Naive thymus-derived CD4-positive, alpha-beta T cell (primary cell): Measurements from ENCODE around the gene UBL7. TPM values are rescaled to one million over a fixed set of nuclear protein-coding genes. Genes with fewer than 3 reads are reported as not detected.
"Not testable (repeated sequence)": the region's sequence is repeated elsewhere in the genome, so short reads cannot be mapped to it uniquely, and the experiment has no call there.

Experiments
- ATAC-seq: fragments of 150-1000 bp; cut with Tn5 transposase; 2 replicates; pipeline ENCODE4 v1.10.0; 2021; ENCODE audit warnings: mild to moderate bottlenecking, moderate library complexity
- CTCF ChIA-PET: fragments of 350-600 bp; sonication (Branson Sonifier 250); formaldehyde crosslinking; loops from one replicate; lab custom pipeline; 2021; ENCODE audit warnings: antibody characterized with exemption; lab: Charles Lee
- POLR2A ChIA-PET: fragments of 350-600 bp; sonication (Branson Sonifier 250); formaldehyde crosslinking; loops from one replicate; lab custom pipeline; 2021; ENCODE audit warnings: antibody characterized with exemption, inconsistent platforms; lab: Charles Lee
- DNase-seq, 9 donors: peaks; one replicate each; pipeline versions ENCODE4 v3.0.0 to v3.0.0-alpha.2; 2020 to 2022; ENCODE audit warnings: mixed read lengths in 1 of 9
- H3K27ac ChIP-seq: one replicate; pipeline ENCODE4 v1.7.0; 2013; ENCODE audit warnings: mild to moderate bottlenecking, low read depth, low read length, moderate library complexity
- H3K27me3 ChIP-seq, 2 donors: one replicate each; pipeline ENCODE4 v1.7.0; 2013; ENCODE audit warnings: low read length in 2 of 2, mild to moderate bottlenecking in 2 of 2, moderate library complexity in 2 of 2; ENCODE audit not compliant: control insufficient read depth in 2 of 2, insufficient read depth in 2 of 2
- H3K36me3 ChIP-seq, 3 experiments: 1 replicate in 2 of 3; 2 replicates in 1 of 3; pipeline ENCODE4 v1.7.0; 2013; ENCODE audit warnings: low read length in 3 of 3, mild to moderate bottlenecking in 3 of 3, moderate library complexity in 1 of 3; ENCODE audit not compliant: insufficient read depth in 3 of 3, control insufficient read depth in 2 of 3
- H3K4me1 ChIP-seq, 2 donors: one replicate each; pipeline ENCODE4 v1.7.0; 2013; ENCODE audit warnings: low read length in 2 of 2, mild to moderate bottlenecking in 2 of 2, moderate library complexity in 1 of 2; ENCODE audit not compliant: control insufficient read depth in 2 of 2, insufficient read depth in 2 of 2
- H3K4me3 ChIP-seq: 2 replicates; pipeline ENCODE4 v1.7.0; 2013; ENCODE audit warnings: mild to moderate bottlenecking, low read length
- H3K9me3 ChIP-seq, 3 experiments: 1 replicate in 2 of 3; 2 replicates in 1 of 3; pipeline ENCODE4 v1.7.0; 2013; ENCODE audit warnings: low read length in 3 of 3; ENCODE audit not compliant: control insufficient read depth in 2 of 3
- H3K27ac Mint-ChIP-seq, 9 donors: one replicate each; pipeline ENCODE4 v1.8.0; 2020 to 2022; ENCODE audit warnings: mixed read lengths in 9 of 9, mild to moderate bottlenecking in 8 of 9, moderate library complexity in 5 of 9, inconsistent platforms in 2 of 9
- H3K27me3 Mint-ChIP-seq, 5 donors: one replicate each; pipeline ENCODE4 v1.8.0; 2021 to 2022; ENCODE audit warnings: mixed read lengths in 5 of 5, mild to moderate bottlenecking in 1 of 5
- H3K36me3 Mint-ChIP-seq, 5 donors: one replicate each; pipeline ENCODE4 v1.8.0; 2020 to 2022; ENCODE audit warnings: mixed read lengths in 5 of 5, mild to moderate bottlenecking in 3 of 5, inconsistent platforms in 1 of 5
- H3K4me1 Mint-ChIP-seq, 7 donors: one replicate each; pipeline ENCODE4 v1.8.0; 2020 to 2022; ENCODE audit warnings: mixed read lengths in 7 of 7, mild to moderate bottlenecking in 3 of 7, inconsistent platforms in 1 of 7
- H3K4me3 Mint-ChIP-seq, 10 donors: one replicate each; pipeline ENCODE4 v1.8.0; 2020 to 2022; ENCODE audit warnings: mild to moderate bottlenecking in 10 of 10, mixed read lengths in 10 of 10, moderate library complexity in 6 of 10, inconsistent platforms in 2 of 10
- H3K9me3 Mint-ChIP-seq, 11 donors: one replicate each; pipeline ENCODE4 v1.8.0; 2020 to 2022; ENCODE audit warnings: mixed read lengths in 11 of 11, mild to moderate bottlenecking in 4 of 11, inconsistent platforms in 1 of 11, moderate library complexity in 1 of 11
- intact Hi-C, 2 donors: fragments of 100-400 bp; cut with micrococcal nuclease; formaldehyde crosslinking; loops; one replicate each; pipeline ENCODE4 v1.15.1; 2023
- polyA plus RNA-seq, 2 donors: library from polyadenylated mRNA; unstranded; fragments of 300-500 nt; fragmentation: Illumina TruSeq; gene quantifications; one replicate each; pipeline ENCODE4 v1.2.3, GENCODE V29; 2021
- total RNA-seq, 6 experiments: library from RNA in 5 of 6; stranded (reverse) in 5 of 6; gene quantifications; 1 replicate in 5 of 6; 2 replicates in 1 of 6; pipeline ENCODE4 v1.2.3 and lab custom pipeline; 2021 to 2026

The UBL7 gene
- total and polyA plus RNA-seq, 7 experiments from 2014 or later, result 20.2 to 127 (median 44.0) TPM

DNA sequence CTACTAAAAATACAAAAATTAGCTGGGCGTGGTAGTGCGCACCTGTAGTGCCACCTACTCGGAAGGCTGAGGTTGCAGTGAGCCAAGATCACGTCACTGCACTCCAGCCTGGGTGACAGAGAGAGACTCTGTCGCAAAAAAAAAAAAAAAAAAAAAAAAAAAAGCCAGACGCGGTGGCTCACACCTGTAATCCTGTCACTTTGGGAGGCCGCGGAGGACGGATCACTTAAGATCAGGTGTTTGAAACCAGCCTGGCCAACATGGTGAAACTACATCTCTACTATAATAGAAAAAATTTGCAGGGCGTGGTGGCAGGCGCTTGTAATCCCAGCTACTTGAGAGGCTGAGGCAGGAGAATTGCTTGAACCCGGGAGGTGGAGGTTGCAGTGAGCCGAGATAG lies 1.2 kb downstream of the UBL7 start:
- H3K4me3 ChIP-seq, H3K27me3 ChIP-seq, H3K9me3 Mint-ChIP-seq, H3K27me3 Mint-ChIP-seq, H3K9me3 ChIP-seq, CTCF ChIA-PET, ATAC-seq, DNase-seq: not testable (repeated sequence)
- H3K4me3 Mint-ChIP-seq, result peak overlapping the region in 7 of 10 donors; percentile 89 to 98 (median 92)
- POLR2A ChIA-PET, result interaction anchor here (0.8 to 1.6 kb wide), 2 partner anchors 57 to 85 kb away, joined by 3 to 8 read pairs; no protein-coding TSS in a partner anchor
- intact Hi-C loops, result loop anchor here (2.0 to 10.0 kb wide), 5 partner anchors 21 to 993 kb away; partner anchors contain the start of genes SIN3A (in 2 of the 2) and RPP25 (in 1 of the 2)
- peak overlapping the region in 4 of 9 donors; percentile 79 to 94 (median 90) for H3K27ac Mint-ChIP-seq
- Histone ChIP-seq H3K27ac (peak overlapping the region; percentile 86), H3K4me1 (peaks cover 8 to 15% of the 10 kb centered on the region in 2 donors), H3K36me3 (peaks cover 0 to 32% (median 2%) of the 10 kb centered on the region in 3 experiments)
- peaks cover 25 to 57% (median 55%) of the 10 kb centered on the region in 7 donors for H3K4me1 Mint-ChIP-seq
- peaks cover 4 to 41% (median 22%) of the 10 kb centered on the region in 5 donors for H3K36me3 Mint-ChIP-seq

DNA sequence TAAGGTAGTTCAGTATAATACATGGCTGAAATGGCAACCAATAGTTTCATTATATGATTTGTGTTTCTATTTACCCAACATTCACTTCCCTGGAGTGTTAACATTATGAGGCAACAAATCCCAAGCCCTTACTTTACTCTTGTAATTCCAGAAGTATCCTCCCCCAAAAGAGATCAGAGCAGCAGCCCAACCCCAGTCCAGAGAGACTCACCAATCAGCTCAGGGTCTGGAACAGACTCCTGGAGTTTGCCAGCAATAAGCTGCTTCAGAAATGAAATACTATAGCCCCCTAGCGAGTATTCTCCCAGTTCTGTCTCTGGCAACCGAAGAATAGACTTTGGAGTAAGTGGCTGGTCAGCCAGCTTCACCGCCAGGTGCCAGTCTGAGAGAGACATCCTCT lies 2.5 kb downstream of the UBL7 start:
- H3K36me3 Mint-ChIP-seq, result peaks cover 4 to 45% (median 18%) of the 10 kb centered on the region in 5 donors
- H3K27ac ChIP-seq, result no peak overlapping the region
- intact Hi-C loops, result no loop called here
- peaks cover 8 to 15% of the 10 kb centered on the region in 2 donors for H3K4me1 ChIP-seq
- H3K9me3 ChIP-seq, result no peaks in the 10 kb centered on the region
- no peak for ATAC-seq
- H3K27ac Mint-ChIP-seq, result peak overlapping the region in 4 of 9 donors; percentile 11 to 56 (median 28)
- H3K4me3 Mint-ChIP-seq, result peak overlapping the region in 2 of 10 donors; percentile 2 to 32
- no peaks in the 10 kb centered on the region for H3K27me3 ChIP-seq
- peaks cover 21 to 59% (median 45%) of the 10 kb centered on the region in 7 donors for H3K4me1 Mint-ChIP-seq
- no peak for DNase-seq
- peaks cover 0 to 44% (median 8%) of the 10 kb centered on the region in 3 experiments for H3K36me3 ChIP-seq
- no peaks in the 10 kb centered on the region for H3K27me3 Mint-ChIP-seq
- ChIA-PET POLR2A (interaction anchor here (0.6 to 1.1 kb wide), 2 partner anchors 56 to 1384 kb away, joined by 3 read pairs; no protein-coding TSS in a partner anchor), CTCF (no interaction called here)
- H3K9me3 Mint-ChIP-seq, result no peaks in the 10 kb centered on the region
- no peak overlapping the region for H3K4me3 ChIP-seq

DNA sequence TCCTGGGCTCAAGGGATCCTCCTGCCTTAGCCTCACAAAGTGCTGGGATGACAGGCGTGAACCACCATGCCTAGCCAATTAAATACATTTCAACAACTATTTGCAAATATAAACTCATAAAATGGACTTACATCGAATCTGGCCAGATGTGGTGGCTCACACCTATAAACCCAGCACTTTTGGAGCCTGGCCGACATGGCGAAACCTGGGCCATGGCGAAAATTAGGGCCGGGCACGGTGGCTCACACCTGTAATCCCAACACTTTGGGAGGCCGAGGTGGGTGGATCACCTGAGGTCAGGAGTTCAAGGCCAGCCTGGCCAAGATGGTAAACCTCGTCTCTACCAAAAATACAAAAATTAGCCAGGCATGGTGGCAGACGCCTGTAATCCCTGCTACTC lies 3.9 kb downstream of the UBL7 start:
- H3K9me3 Mint-ChIP-seq, ATAC-seq, H3K4me3 Mint-ChIP-seq, H3K27me3 ChIP-seq, intact Hi-C loops, H3K27me3 Mint-ChIP-seq, DNase-seq, H3K4me3 ChIP-seq, H3K9me3 ChIP-seq, H3K27ac ChIP-seq, POLR2A ChIA-PET, H3K27ac Mint-ChIP-seq: not testable (repeated sequence)
- H3K4me1 ChIP-seq, result peaks cover 8 to 14% of the 10 kb centered on the region in 2 donors
- Mint-ChIP-seq H3K36me3 (peaks cover 4 to 47% (median 22%) of the 10 kb centered on the region in 5 donors), H3K4me1 (peaks cover 16 to 51% (median 30%) of the 10 kb centered on the region in 7 donors)
- H3K36me3 ChIP-seq, result peaks cover 0 to 59% (median 8%) of the 10 kb centered on the region in 3 experiments
- CTCF ChIA-PET, result interaction anchor here (0.5 kb wide), 1 partner anchor 455 kb away, joined by 3 read pairs; no protein-coding TSS in a partner anchor

DNA sequence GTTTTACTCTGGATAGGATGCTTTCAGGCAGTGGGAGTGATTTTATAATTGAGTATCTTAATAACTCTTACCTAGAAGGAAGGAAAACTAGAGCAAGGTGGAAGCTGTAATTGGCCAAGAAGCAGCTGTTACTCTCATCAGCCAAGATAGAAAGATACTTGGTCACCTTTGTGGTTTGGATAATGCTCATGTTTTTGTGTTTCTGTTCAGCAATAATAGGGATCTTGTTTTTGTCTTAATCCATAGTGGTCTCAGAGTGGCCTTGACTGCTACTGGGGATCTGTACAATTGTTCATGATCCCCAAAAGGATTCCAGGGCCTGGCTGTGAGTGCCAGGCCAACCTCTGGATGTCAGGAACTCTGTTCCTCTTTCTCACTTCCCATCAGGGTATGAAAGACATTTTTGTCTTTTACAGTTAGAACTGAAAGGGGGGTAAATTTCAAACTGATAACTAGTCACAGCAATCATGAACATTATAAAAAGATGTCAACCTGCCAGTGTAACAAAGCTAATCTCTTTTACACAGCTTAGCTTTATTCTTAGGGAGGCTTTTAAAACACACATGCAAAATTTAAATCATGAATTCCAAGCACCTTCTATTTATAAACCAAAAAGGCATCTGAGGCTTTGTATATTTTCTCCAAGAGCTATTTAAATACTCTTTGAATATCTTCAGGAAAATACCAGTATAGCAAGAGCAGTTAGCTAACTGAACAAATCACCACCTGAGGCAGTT lies 6.0 kb downstream of the UBL7 start:
- ChIA-PET POLR2A (no interaction called here), CTCF (interaction anchor here (0.6 kb wide), 1 partner anchor 34 kb away, joined by 3 read pairs; no protein-coding TSS in a partner anchor)
- Histone ChIP-seq H3K4me1 (peaks cover under 1 to 2% of the 10 kb centered on the region in 2 donors), H3K36me3 (peaks cover 5 to 73% (median 16%) of the 10 kb centered on the region in 3 experiments), H3K27ac (no peak overlapping the region), H3K9me3 (no peaks in the 10 kb centered on the region), H3K27me3 (no peaks in the 10 kb centered on the region), H3K4me3 (no peak overlapping the region)
- H3K36me3 Mint-ChIP-seq, result peaks cover 13 to 67% (median 34%) of the 10 kb centered on the region in 5 donors
- H3K27ac Mint-ChIP-seq, result no peak overlapping the region
- ATAC-seq (no peak), DNase-seq (no peak)
- H3K4me3 Mint-ChIP-seq, result no peak overlapping the region
- no peaks in the 10 kb centered on the region for H3K27me3 Mint-ChIP-seq
- intact Hi-C loops, result no loop called here
- peaks cover 8 to 39% (median 15%) of the 10 kb centered on the region in 7 donors for H3K4me1 Mint-ChIP-seq
- no peaks in the 10 kb centered on the region for H3K9me3 Mint-ChIP-seq

DNA sequence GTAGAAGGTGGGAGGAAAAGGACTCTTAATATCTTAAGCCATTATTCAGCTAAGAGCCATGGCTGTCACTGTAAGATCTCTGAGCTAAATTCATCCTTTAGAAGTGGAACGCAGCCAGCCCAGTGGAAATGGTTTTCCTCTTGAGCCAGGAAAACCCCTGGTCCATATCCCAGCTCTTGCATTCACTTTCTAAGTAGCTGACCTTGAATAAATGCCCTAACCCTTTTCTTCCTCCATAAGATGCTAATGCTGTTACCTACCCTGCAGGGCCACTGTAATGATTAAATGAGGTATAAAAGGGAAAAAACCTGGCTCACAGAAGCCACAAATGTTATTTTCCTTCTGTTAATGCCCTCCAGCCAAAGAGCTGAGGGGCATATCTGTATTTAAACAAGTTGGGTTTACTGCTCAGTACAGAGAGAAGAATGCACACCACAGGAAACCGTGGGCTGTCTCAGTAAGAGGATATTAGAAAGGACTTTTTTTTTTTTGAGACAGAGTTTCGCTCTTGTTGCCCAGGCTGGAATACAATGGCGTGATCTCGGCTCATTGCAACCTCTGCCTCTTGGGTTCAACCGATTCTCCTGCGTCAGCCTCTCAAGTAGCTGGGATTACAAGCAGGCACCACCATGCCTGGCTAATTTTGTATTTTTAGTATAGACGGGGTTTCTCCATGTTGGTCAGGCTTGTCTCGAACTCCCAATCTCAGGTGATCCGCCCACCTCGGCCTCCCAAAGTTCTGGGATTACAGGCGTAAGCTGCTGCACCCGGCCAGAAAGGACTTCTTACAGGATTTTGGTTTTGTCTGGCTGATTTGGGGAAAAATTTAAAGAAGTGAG lies 6.8 kb downstream of the UBL7 start:
- ChIA-PET POLR2A (no interaction called here), CTCF (interaction anchor here (0.6 kb wide), 1 partner anchor 34 kb away, joined by 3 read pairs; no protein-coding TSS in a partner anchor)
- Histone ChIP-seq H3K27me3 (no peaks in the 10 kb centered on the region), H3K27ac (no peak overlapping the region), H3K9me3 (no peaks in the 10 kb centered on the region), H3K4me1 (no peaks in the 10 kb centered on the region), H3K36me3 (peaks cover 10 to 81% (median 17%) of the 10 kb centered on the region in 3 experiments), H3K4me3 (no peak overlapping the region)
- intact Hi-C loops, result no loop called here
- H3K9me3 Mint-ChIP-seq, result no peaks in the 10 kb centered on the region
- peaks cover 17 to 75% (median 34%) of the 10 kb centered on the region in 5 donors for H3K36me3 Mint-ChIP-seq
- H3K4me3 Mint-ChIP-seq, result peak overlapping the region in 1 of 10 donors; percentile 45
- no peaks in the 10 kb centered on the region for H3K27me3 Mint-ChIP-seq
- peaks cover 6 to 37% (median 14%) of the 10 kb centered on the region in 7 donors for H3K4me1 Mint-ChIP-seq
- DNase-seq, result no peak
- no peak for ATAC-seq
- peak overlapping the region in 1 of 9 donors; percentile 23 for H3K27ac Mint-ChIP-seq
